ENCODE results near the gene UNCX. TPM values are rescaled to one million over a fixed set of nuclear protein-coding genes. Genes with fewer than 3 reads are reported as not detected.

Gene UNCX
- polyA plus RNA-seq (not detected in 3 replicates), polyA minus RNA-seq (not detected in 3 replicates)
- polyA plus RNA-seq (2011; ENCODE audit: low read depth) = not detected
- not detected in 2 replicates for polyA plus RNA-seq (2011; cell fraction: cytosol; rRNA removed)
- not detected in 2 replicates for polyA plus RNA-seq (2011; cell fraction: nucleus; rRNA removed)
- not detected in 2 replicates for polyA plus RNA-seq (2012; ENCODE audit: low replicate concordance)
- not detected for polyA minus RNA-seq (2011; cell fraction: cytosol; rRNA and poly(A)+ RNA removed)
- not detected in 2 replicates for polyA minus RNA-seq (2011; cell fraction: nucleus; rRNA and poly(A)+ RNA removed)

- dilution Hi-C loops (cut with MboI; ENCODE audit: extremely low pct_ligation_motif_present, low sequenced_read_pairs) = no loop called here
- no peak for DNase-seq (ENCODE audit: low read depth, low spot score)
- Histone ChIP-seq H3K79me2 (ENCODE audit: control insufficient read depth, insufficient read depth, low read length) (no peaks in the 10 kb centered on the region), H3K4me3 (ENCODE audit: control insufficient read depth in 2 of 3, extremely low read depth in 1 of 3, insufficient read depth in 2 of 3, low read depth in 1 of 3, low read length in 3 of 3) (no peak within 1 kb of the TSS), H3K4me1 (ENCODE audit: control insufficient read depth, extremely low read depth, insufficient read depth, low read length) (no peaks in the 10 kb centered on the region), H3K27ac (ENCODE audit: control insufficient read depth, insufficient read depth, low read length) (no peak within 1 kb of the TSS), H3K27me3 (ENCODE audit: control insufficient read depth, extremely low read depth, insufficient read depth, low read length) (peaks cover 78% of the 10 kb centered on the region), H3K36me3 (ENCODE audit: control insufficient read depth in 2 of 2, extremely low read depth in 1 of 2, insufficient read depth in 2 of 2, low read length in 2 of 2) (no peaks in the 10 kb centered on the region), H2AFZ (ENCODE audit: control insufficient read depth, low read length) (no peak within 1 kb of the TSS), H3K4me2 (ENCODE audit: control insufficient read depth, extremely low read depth, insufficient read depth, low read depth, low read length) (no peak within 1 kb of the TSS), H3K9me1 (ENCODE audit: control insufficient read depth, extremely low read depth, insufficient read depth, low read length) (no peaks in the 10 kb centered on the region), H3K9ac (ENCODE audit: control insufficient read depth, extremely low read depth, insufficient read depth, low read length) (no peak within 1 kb of the TSS), H4K20me1 (ENCODE audit: control insufficient read depth, extremely low read depth, insufficient read depth, low read length) (peaks cover 2% of the 10 kb centered on the region), H3K9me3 (ENCODE audit: control insufficient read depth, low read depth, low read length) (no peaks in the 10 kb centered on the region)
- TF ChIP-seq CTCF (optimal IDR thresholded peaks at IDR 0.05 in 1 of 3, IDR thresholded peaks at IDR 0.05 in 1 of 3, conservative IDR thresholded peaks at IDR 0.05 in 1 of 3; ENCODE audit: extremely low read depth in 1 of 3, insufficient read depth in 2 of 3, low read length in 3 of 3) = no peak
- TF ChIP-seq EZH2 (IDR thresholded peaks at IDR 0.05; ENCODE audit: low read length) = peak; percentile 63
- FAIRE-seq = no peak
Measured at GRCh38 chr7:1232623-1233332, at the start of gene UNCX. Gene UNCX, plus strand, starts transcription at chr7:1232872. Its CDS starts 146 bp downstream, at chr7:1233018.

- DNase-seq (ENCODE audit: low read depth, low spot score) (no peak), FAIRE-seq (no peak)
- H3K79me2 ChIP-seq (ENCODE audit: control insufficient read depth, insufficient read depth, low read length) = no peaks in the 10 kb centered on the region
- H3K27me3 ChIP-seq (ENCODE audit: control insufficient read depth, extremely low read depth, insufficient read depth, low read length) = no peaks in the 10 kb centered on the region
- dilution Hi-C loops (cut with MboI; ENCODE audit: extremely low pct_ligation_motif_present, low sequenced_read_pairs) = no loop called here
- H3K4me1 ChIP-seq (ENCODE audit: control insufficient read depth, extremely low read depth, insufficient read depth, low read length) = no peaks in the 10 kb centered on the region
- no peak overlapping the region for H2AFZ ChIP-seq (ENCODE audit: control insufficient read depth, low read length)
- no peak for TF ChIP-seq CTCF (optimal IDR thresholded peaks at IDR 0.05 in 1 of 3, IDR thresholded peaks at IDR 0.05 in 1 of 3, conservative IDR thresholded peaks at IDR 0.05 in 1 of 3; ENCODE audit: extremely low read depth in 1 of 3, insufficient read depth in 2 of 3, low read length in 3 of 3)
- no peak for TF ChIP-seq EZH2 (IDR thresholded peaks at IDR 0.05; ENCODE audit: low read length)
- no peak overlapping the region for H3K9ac ChIP-seq (ENCODE audit: control insufficient read depth, extremely low read depth, insufficient read depth, low read length)
- no peak overlapping the region for H3K27ac ChIP-seq (ENCODE audit: control insufficient read depth, insufficient read depth, low read length)
- no peaks in the 10 kb centered on the region for H3K9me1 ChIP-seq (ENCODE audit: control insufficient read depth, extremely low read depth, insufficient read depth, low read length)
- H3K4me2 ChIP-seq (ENCODE audit: control insufficient read depth, extremely low read depth, insufficient read depth, low read depth, low read length) = no peak overlapping the region
- H3K9me3 ChIP-seq (ENCODE audit: control insufficient read depth, low read depth, low read length) = no peaks in the 10 kb centered on the region
- no peaks in the 10 kb centered on the region for H3K36me3 ChIP-seq (ENCODE audit: control insufficient read depth in 2 of 2, extremely low read depth in 1 of 2, insufficient read depth in 2 of 2, low read length in 2 of 2)
- no peak overlapping the region for H3K4me3 ChIP-seq (ENCODE audit: control insufficient read depth in 2 of 3, extremely low read depth in 1 of 3, insufficient read depth in 2 of 3, low read depth in 1 of 3, low read length in 3 of 3)
- no peaks in the 10 kb centered on the region for H4K20me1 ChIP-seq (ENCODE audit: control insufficient read depth, extremely low read depth, insufficient read depth, low read length)
Measured at GRCh38 chr7:1187127-1187526, 45.5 kb upstream of the UNCX start.

Measured in keratinocyte (primary cell).